KMS-11 (cell line): ENCODE measurements around the gene TULP4.

Experiments used
- H2AFZ ChIP-seq: fragments of 200-600 bp; sonication (generic); 2 replicates; pipeline ENCODE4 v1.6.1; 2016; ENCODE audit warnings: antibody characterized with exemption, mixed run types, low read depth
- H3K27ac ChIP-seq: fragments of 200-600 bp; sonication (generic); 2 replicates; pipeline ENCODE4 v1.6.1; 2016; ENCODE audit warnings: mild to moderate bottlenecking, mixed run types
- H3K27me3 ChIP-seq: fragments of 200-600 bp; sonication (generic); 2 replicates; pipeline ENCODE4 v1.6.1; 2017; ENCODE audit warnings: mild to moderate bottlenecking, low read depth, mixed run types, moderate library complexity; ENCODE audit not compliant: insufficient read depth
- H3K36me3 ChIP-seq: fragments of 200-600 bp; sonication (generic); 2 replicates; pipeline ENCODE4 v1.6.1; 2017; ENCODE audit warnings: mild to moderate bottlenecking, mixed run types; ENCODE audit not compliant: insufficient read depth
- H3K4me1 ChIP-seq: fragments of 200-600 bp; sonication (generic); 2 replicates; pipeline ENCODE4 v1.6.1; 2016; ENCODE audit warnings: mild to moderate bottlenecking, low read depth, mixed run types; ENCODE audit not compliant: poor library complexity, severe bottlenecking
- H3K4me2 ChIP-seq: fragments of 200-600 bp; sonication (generic); 2 replicates; pipeline ENCODE4 v1.7.0; 2016; ENCODE audit warnings: mild to moderate bottlenecking, mixed run types
- H3K4me3 ChIP-seq: fragments of 200-600 bp; sonication (generic); IDR thresholded peaks from 2 replicates; pipeline ENCODE4 v1.6.1; 2017; ENCODE audit warnings: low read depth, low read length, mixed read lengths; ENCODE audit not compliant: insufficient read depth
- H3K79me2 ChIP-seq: fragments of 200-600 bp; sonication (generic); 2 replicates; pipeline ENCODE4 v1.6.1; 2016; ENCODE audit warnings: low read depth, mixed run types; ENCODE audit not compliant: insufficient read depth
- H3K9ac ChIP-seq: fragments of 200-600 bp; sonication (generic); 2 replicates; pipeline ENCODE4 v1.6.1; 2016; ENCODE audit warnings: mild to moderate bottlenecking, mixed run types
- H4K20me1 ChIP-seq: fragments of 200-600 bp; sonication (generic); 2 replicates; pipeline ENCODE4 v1.6.1; 2016; ENCODE audit warnings: mild to moderate bottlenecking, mixed run types; ENCODE audit not compliant: insufficient read depth
- CTCF ChIP-seq: fragments of 200-600 bp; sonication (generic); conservative IDR thresholded peaks from 2 replicates; pipeline ENCODE4 v1.6.1; 2017; ENCODE audit warnings: low read depth, mild to moderate bottlenecking, antibody characterized with exemption, low read length, moderate library complexity, mixed read lengths

Gene TULP4

GRCh38 chr6:158431036-158431435, 118.8 kb downstream of the TULP4 start:
- Histone ChIP-seq H2AFZ (no peak overlapping the region), H3K4me3 (no peak overlapping the region), H3K27ac (no peak overlapping the region), H3K4me2 (no peak overlapping the region), H3K9ac (no peak overlapping the region), H3K27me3 (no peaks in the 10 kb centered on the region), H3K4me1 (no peaks in the 10 kb centered on the region), H4K20me1 (no peaks in the 10 kb centered on the region), H3K79me2 (no peaks in the 10 kb centered on the region), H3K36me3 (no peaks in the 10 kb centered on the region)
- no peak for TF ChIP-seq CTCF

GRCh38 chr6:158431560-158431959, 119.3 kb downstream of the TULP4 start:
- Histone ChIP-seq H3K4me1 (no peaks in the 10 kb centered on the region), H3K9ac (no peak overlapping the region), H3K4me2 (no peak overlapping the region), H3K79me2 (no peaks in the 10 kb centered on the region), H3K36me3 (no peaks in the 10 kb centered on the region), H4K20me1 (no peaks in the 10 kb centered on the region), H3K27ac (no peak overlapping the region), H3K27me3 (no peaks in the 10 kb centered on the region), H3K4me3 (no peak overlapping the region), H2AFZ (no peak overlapping the region)
- TF ChIP-seq CTCF: no peak

- H3K27me3 ChIP-seq: no peaks in the 10 kb centered on the region
- H3K79me2 ChIP-seq: no peaks in the 10 kb centered on the region
- no peak for TF ChIP-seq CTCF
- H3K4me1 ChIP-seq: peaks cover 6% of the 10 kb centered on the region
- H3K9ac ChIP-seq: no peak overlapping the region
- H2AFZ ChIP-seq: no peak overlapping the region
- no peaks in the 10 kb centered on the region for H4K20me1 ChIP-seq
- no peaks in the 10 kb centered on the region for H3K36me3 ChIP-seq
- H3K4me3 ChIP-seq: no peak overlapping the region
- no peak overlapping the region for H3K27ac ChIP-seq
- H3K4me2 ChIP-seq: no peak overlapping the region
Observed at GRCh38 chr6:158437571-158437970, 125.3 kb downstream of the TULP4 start.

- Histone ChIP-seq H3K27ac (no peak overlapping the region), H3K27me3 (no peaks in the 10 kb centered on the region), H3K9ac (no peak overlapping the region), H2AFZ (no peak overlapping the region), H3K4me2 (no peak overlapping the region), H3K4me3 (no peak overlapping the region), H3K79me2 (no peaks in the 10 kb centered on the region), H3K4me1 (peaks cover 6% of the 10 kb centered on the region), H3K36me3 (no peaks in the 10 kb centered on the region), H4K20me1 (no peaks in the 10 kb centered on the region)
- no peak for TF ChIP-seq CTCF
Observed at GRCh38 chr6:158438226-158438625, 126.0 kb downstream of the TULP4 start.
